H9 (cell line): Measurements from ENCODE around the gene ADAT1. TPM values are rescaled to one million over a fixed set of nuclear protein-coding genes. Genes with fewer than 3 reads are reported as not detected.

Source experiments
- DNase-seq: peaks from one replicate; pipeline ENCODE4 v3.0.0-alpha.2; 2017
- H2AFZ ChIP-seq: one replicate; pipeline ENCODE4 v1.6.1; 2013; ENCODE audit warnings: mild to moderate bottlenecking, low read length, control low read depth, moderate library complexity
- H2AK5ac ChIP-seq: 2 replicates; pipeline ENCODE4 v1.6.1; 2013; ENCODE audit warnings: low read length, control low read depth, mixed read lengths; ENCODE audit not compliant: insufficient read length
- H2BK120ac ChIP-seq: one replicate; pipeline ENCODE4 v1.6.1; 2013; ENCODE audit warnings: low read depth, mild to moderate bottlenecking, low read length, control low read depth, inconsistent platforms; ENCODE audit not compliant: poor library complexity, severe bottlenecking
- H2BK12ac ChIP-seq: 2 replicates; pipeline ENCODE4 v1.6.1; 2013; ENCODE audit warnings: low read length, control low read depth, mixed read lengths, low read depth; ENCODE audit not compliant: insufficient read length
- H2BK15ac ChIP-seq: 2 replicates; pipeline ENCODE4 v1.6.1; 2013; ENCODE audit warnings: low read depth, low read length, control low read depth
- H2BK20ac ChIP-seq: one replicate; pipeline ENCODE4 v1.6.1; 2013; ENCODE audit warnings: low read depth, mild to moderate bottlenecking, low read length, control low read depth, inconsistent platforms; ENCODE audit not compliant: poor library complexity, severe bottlenecking
- H2BK5ac ChIP-seq: 2 replicates; pipeline ENCODE4 v1.6.1; 2013; ENCODE audit warnings: low read length, control low read depth, mixed read lengths; ENCODE audit not compliant: insufficient read length
- H3K14ac ChIP-seq: 2 replicates; pipeline ENCODE4 v1.6.1; 2013; ENCODE audit warnings: low read length, control low read depth; ENCODE audit not compliant: insufficient read depth
- H3K18ac ChIP-seq: 2 replicates; pipeline ENCODE4 v1.6.1; 2013; ENCODE audit warnings: low read depth, mild to moderate bottlenecking, mixed read lengths, low read length, control low read depth; ENCODE audit not compliant: insufficient read length
- H3K23ac ChIP-seq: 2 replicates; pipeline ENCODE4 v1.6.1; 2013; ENCODE audit warnings: low read length, control low read depth, mixed read lengths, low read depth; ENCODE audit not compliant: insufficient read length
- H3K23me2 ChIP-seq: 2 replicates; pipeline ENCODE4 v1.6.1; 2013; ENCODE audit warnings: low read depth, mild to moderate bottlenecking, mixed read lengths, low read length, control low read depth; ENCODE audit not compliant: insufficient read length, poor library complexity, severe bottlenecking
- H3K27ac ChIP-seq: 2 replicates; pipeline ENCODE4 v1.5.1; 2013; ENCODE audit warnings: low read length, control low read depth, mixed read lengths, low read depth; ENCODE audit not compliant: insufficient read length
- H3K27me3 ChIP-seq: 2 replicates; pipeline ENCODE4 v1.6.1; 2013; ENCODE audit warnings: low read length, control low read depth, inconsistent platforms; ENCODE audit not compliant: insufficient read depth
- H3K4ac ChIP-seq: 2 replicates; pipeline ENCODE4 v1.6.1; 2013; ENCODE audit warnings: low read depth, mild to moderate bottlenecking, control low read depth, inconsistent platforms, low read length, moderate library complexity
- H3K4me1 ChIP-seq: 2 replicates; pipeline ENCODE4 v1.6.1; 2013; ENCODE audit warnings: low read length, control low read depth, inconsistent platforms; ENCODE audit not compliant: insufficient read depth
- H3K4me2 ChIP-seq: 2 replicates; pipeline ENCODE4 v1.6.1; 2013; ENCODE audit warnings: low read length, control low read depth, mixed read lengths; ENCODE audit not compliant: insufficient read length, insufficient read depth
- H3K56ac ChIP-seq: 2 replicates; pipeline ENCODE4 v1.6.1; 2013; ENCODE audit warnings: low read depth, mild to moderate bottlenecking, mixed read lengths, low read length, control low read depth; ENCODE audit not compliant: insufficient read length
- H3K79me1 ChIP-seq: 2 replicates; pipeline ENCODE4 v1.6.1; 2013; ENCODE audit warnings: low read depth, mild to moderate bottlenecking, moderate library complexity, low read length, control low read depth, inconsistent platforms; ENCODE audit not compliant: insufficient read depth, poor library complexity, severe bottlenecking
- H3K79me2 ChIP-seq: 2 replicates; pipeline ENCODE4 v1.6.1; 2013; ENCODE audit warnings: low read length, control low read depth, inconsistent platforms; ENCODE audit not compliant: insufficient read depth
- H3K9ac ChIP-seq: 2 replicates; pipeline ENCODE4 v1.6.1; 2013; ENCODE audit warnings: low read length, control low read depth, mixed read lengths; ENCODE audit not compliant: insufficient read length; ENCODE audit errors: extremely low read depth
- H3K9me3 ChIP-seq: one replicate; pipeline ENCODE4 v1.6.1; 2013; ENCODE audit warnings: low read depth, low read length, inconsistent platforms; ENCODE audit not compliant: control insufficient read depth
- H3T11ph ChIP-seq: one replicate; pipeline ENCODE4 v1.6.1; 2013; ENCODE audit warnings: mild to moderate bottlenecking, low read length, control low read depth, inconsistent platforms
- H4K20me1 ChIP-seq: one replicate; pipeline ENCODE4 v1.6.1; 2013; ENCODE audit not compliant: control insufficient read depth, insufficient read length, insufficient read depth
- H4K5ac ChIP-seq: 2 replicates; pipeline ENCODE4 v1.6.1; 2013; ENCODE audit warnings: low read depth, mild to moderate bottlenecking, mixed read lengths, low read length, control low read depth; ENCODE audit not compliant: insufficient read length
- H4K8ac ChIP-seq: replicated peaks from 2 replicates; pipeline ENCODE4 v1.6.1; 2013; ENCODE audit warnings: low read length, control low read depth, mixed read lengths, low read depth; ENCODE audit not compliant: insufficient read length
- H4K91ac ChIP-seq: 2 replicates; pipeline ENCODE4 v1.6.1; 2013; ENCODE audit warnings: low read depth, mild to moderate bottlenecking, moderate library complexity, mixed read lengths, low read length, control low read depth; ENCODE audit not compliant: insufficient read length
- H3K27ac Mint-ChIP-seq, 3 experiments: 2 replicates in 2 of 3; 3 replicates in 1 of 3; pipeline ENCODE4 v1.8.0; 2020 to 2021; ENCODE audit warnings: mixed read lengths in 3 of 3, mild to moderate bottlenecking in 1 of 3, moderate library complexity in 1 of 3
- H3K27me3 Mint-ChIP-seq: 2 replicates; pipeline ENCODE4 v1.8.0; 2021; ENCODE audit warnings: low read depth, mild to moderate bottlenecking, moderate library complexity, mixed read lengths
- H3K36me3 Mint-ChIP-seq, 3 experiments: 2 replicates in 2 of 3; 3 replicates in 1 of 3; pipeline ENCODE4 v1.8.0; 2020 to 2021; ENCODE audit warnings: low read depth in 3 of 3, mixed read lengths in 3 of 3; ENCODE audit not compliant: insufficient read depth in 1 of 3
- H3K4me1 Mint-ChIP-seq, 2 experiments: 2 replicates each; pipeline ENCODE4 v1.8.0; 2020; ENCODE audit warnings: mixed read lengths in 2 of 2
- H3K4me3 Mint-ChIP-seq, 2 experiments: 2 replicates in 1 of 2; 3 replicates in 1 of 2; pipeline ENCODE4 v1.8.0; 2020 to 2021; ENCODE audit warnings: mild to moderate bottlenecking in 2 of 2, mixed read lengths in 2 of 2, moderate library complexity in 1 of 2
- H3K9me3 Mint-ChIP-seq, 2 experiments: 2 replicates in 1 of 2; 3 replicates in 1 of 2; pipeline ENCODE4 v1.8.0; 2020; ENCODE audit warnings: mild to moderate bottlenecking in 2 of 2, mixed read lengths in 2 of 2, moderate library complexity in 1 of 2
- CTCF ChIP-seq: fragments of 200-600 bp; sonication (generic); conservative IDR thresholded peaks from 3 replicates; pipeline ENCODE4 v1.8.0; 2021; ENCODE audit warnings: antibody characterized with exemption, mild to moderate bottlenecking
- WGBS: extraction: QIAGEN DNeasy Blood & Tissue Kit; methylation state at CpG from one replicate; pipeline ENCODE4 v1.1.7; 2013; ENCODE audit warnings: missing lambda C conversion rate, low lambda C conversion rate, mixed read lengths; ENCODE audit not compliant: insufficient read length; ENCODE audit errors: extremely low coverage; 5-methylcytosine and 5-hydroxymethylcytosine counted together
- total RNA-seq: library from RNA; stranded (reverse); gene quantifications from 2 replicates; pipeline ENCODE4 v1.2.1, GENCODE V29; 2021

Gene ADAT1
- total RNA-seq, 1 experiment from 2014 or later: 54.2 TPM

GRCh38 chr16:75578725-75579124, 44.4 kb downstream of the ADAT1 start:
- H4K8ac ChIP-seq: no peak overlapping the region
- Mint-ChIP-seq H3K27ac (no peak overlapping the region; a peak in 1 of 7 replicates), H3K36me3 (peaks cover 12 to 46% (median 39%) of the 10 kb centered on the region in 3 experiments; a peak in 6 of 7 replicates), H3K9me3 (no peaks in the 10 kb centered on the region), H3K4me3 (no peak overlapping the region), H3K4me1 (peaks cover 14 to 15% of the 10 kb centered on the region in 2 experiments), H3K27me3 (no peaks in the 10 kb centered on the region)
- H2BK20ac ChIP-seq: no peak overlapping the region
- no peak overlapping the region for H2BK12ac ChIP-seq
- no peaks in the 10 kb centered on the region for H3K9me3 ChIP-seq
- H2AFZ ChIP-seq: no peak overlapping the region
- DNase-seq: no peak
- H3K27me3 ChIP-seq: no peaks in the 10 kb centered on the region
- H3K14ac ChIP-seq: no peak overlapping the region
- H2BK5ac ChIP-seq: no peak overlapping the region
- no peak overlapping the region for H3K4ac ChIP-seq
- no peak overlapping the region for H4K5ac ChIP-seq
- no peak overlapping the region for H2BK15ac ChIP-seq
- H4K20me1 ChIP-seq: no peaks in the 10 kb centered on the region
- H3K27ac ChIP-seq: no peak overlapping the region
- H3K79me1 ChIP-seq: no peaks in the 10 kb centered on the region
- no peak overlapping the region for H2AK5ac ChIP-seq
- no peak overlapping the region for H2BK120ac ChIP-seq
- H3K4me1 ChIP-seq: peaks cover 8% of the 10 kb centered on the region; the same call in 1 of the 2 replicates
- no peak overlapping the region for H3K56ac ChIP-seq
- H3K4me2 ChIP-seq: no peak overlapping the region
- no peak overlapping the region for H3K9ac ChIP-seq
- no peak for TF ChIP-seq CTCF
- no peak overlapping the region for H3K18ac ChIP-seq
- H3K79me2 ChIP-seq: no peaks in the 10 kb centered on the region
- WGBS: no CpG with 5 or more reads among the region's 2 CpGs
- no peaks in the 10 kb centered on the region for H3K23me2 ChIP-seq
- no peak overlapping the region for H4K91ac ChIP-seq
- no peak overlapping the region for H3T11ph ChIP-seq
- H3K23ac ChIP-seq: no peak overlapping the region
